HG03469 (cell line): ENCODE measurements around the gene KIF23.

Source experiments
- ATAC-seq: cut with Tn5 transposase; IDR thresholded peaks from one replicate; pipeline ENCODE4 v1.9.1; 2021; ENCODE audit warnings: mild to moderate bottlenecking, moderate library complexity, moderate number of reproducible peaks; ENCODE audit not compliant: unreplicated experiment

Gene KIF23

DNA sequence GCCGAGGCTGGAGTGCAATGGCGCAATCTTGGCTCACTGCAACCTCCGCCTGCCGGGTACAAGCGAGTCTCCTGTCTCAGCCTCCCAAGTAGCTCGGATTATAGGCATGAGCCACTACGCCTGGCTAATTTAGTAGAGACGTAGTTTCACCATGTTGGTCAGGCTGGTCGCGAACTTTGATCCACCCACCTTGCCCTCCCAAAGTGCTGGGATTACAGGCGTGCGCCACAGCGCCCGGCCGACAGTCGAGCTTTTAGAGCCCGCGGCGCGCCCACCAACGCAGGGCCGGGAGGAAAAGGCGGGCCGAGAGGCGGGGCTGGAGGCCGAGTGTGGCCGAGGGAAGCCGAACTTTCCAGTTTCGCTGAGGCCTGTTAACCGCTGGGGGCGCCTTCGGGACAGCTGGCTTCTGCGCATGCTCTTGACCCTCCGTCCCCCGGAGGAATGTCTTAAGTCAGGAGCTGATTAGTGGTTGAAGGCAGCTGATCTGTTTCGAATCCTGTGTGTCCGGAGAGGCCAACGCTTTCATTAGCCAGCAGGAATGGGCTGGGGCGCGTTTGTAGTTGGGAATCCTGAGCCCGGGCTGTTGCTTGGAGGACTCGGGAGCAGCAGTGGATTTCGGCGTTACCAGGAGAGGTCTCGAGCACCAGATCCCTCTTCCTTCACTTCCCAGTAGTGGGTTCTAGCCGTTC lies 48.5 kb downstream of the KIF23 start:
- ATAC-seq, result no peak

DNA sequence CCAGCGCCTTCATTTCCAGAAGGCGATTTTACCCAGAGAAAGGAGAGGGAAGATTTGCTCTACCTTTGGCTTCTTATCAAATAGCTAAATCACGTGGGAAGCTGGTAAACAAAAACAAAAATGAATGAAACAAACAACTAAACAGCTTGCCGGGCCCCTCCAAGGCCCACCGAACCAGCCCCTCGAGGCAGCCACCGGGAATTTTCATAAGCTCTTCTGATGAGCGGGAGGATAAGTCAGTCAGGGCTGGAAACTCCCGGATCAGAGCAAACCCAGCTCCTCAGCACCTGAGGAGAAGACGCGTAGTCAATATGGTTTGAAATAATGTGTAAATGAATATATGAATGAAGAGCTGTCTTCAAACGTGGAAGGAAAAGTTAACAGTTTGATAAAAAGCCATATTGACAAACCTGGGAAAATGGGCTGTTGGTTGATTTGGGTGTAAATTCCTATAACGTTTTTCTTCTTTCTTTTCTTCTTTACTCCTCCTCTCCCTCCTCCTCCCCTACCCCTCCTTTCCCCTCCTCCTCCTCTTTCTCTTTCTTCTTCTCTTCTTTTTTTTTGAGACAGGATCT lies 49.1 kb downstream of the KIF23 start:
- no peak for ATAC-seq

DNA sequence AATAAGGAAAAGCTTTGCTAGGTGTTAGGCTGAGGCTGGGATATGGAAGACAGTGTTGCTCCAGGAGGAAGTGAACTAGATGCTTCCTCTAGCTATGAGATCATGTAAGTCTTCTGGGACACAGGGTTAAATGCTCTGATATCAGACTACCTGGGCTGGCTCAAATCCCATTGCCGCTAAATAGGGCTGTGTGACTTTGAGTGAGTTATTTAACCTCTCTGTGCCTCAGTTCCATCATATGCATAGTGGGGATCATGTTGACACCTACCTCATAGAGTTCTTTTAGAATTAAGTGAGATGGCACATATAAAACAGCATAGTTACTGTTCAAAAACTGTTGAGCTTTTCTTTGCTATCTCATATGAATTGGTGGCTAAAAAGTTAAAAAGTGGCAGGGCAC lies 51.1 kb downstream of the KIF23 start:
- no peak for ATAC-seq

DNA sequence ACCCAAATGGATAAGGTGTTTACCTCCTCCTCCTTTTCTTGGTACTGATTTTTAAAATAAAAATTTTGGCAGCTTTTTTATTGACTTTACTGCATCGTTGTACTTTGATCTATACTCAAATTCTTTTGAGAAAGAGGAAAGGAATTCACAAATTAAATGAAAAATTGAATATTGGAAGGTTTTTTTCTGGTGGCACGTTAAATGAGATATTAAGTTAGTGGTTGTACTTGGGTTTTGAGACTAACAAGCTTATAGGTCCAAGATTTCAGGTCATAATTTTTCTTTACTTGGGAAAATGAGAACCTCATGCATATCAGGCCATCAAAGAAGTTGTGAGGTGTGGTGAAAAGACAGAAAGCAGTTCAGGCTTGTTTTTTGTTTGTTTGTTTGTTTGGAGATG lies 52.6 kb downstream of the KIF23 start:
- ATAC-seq, result no peak

DNA sequence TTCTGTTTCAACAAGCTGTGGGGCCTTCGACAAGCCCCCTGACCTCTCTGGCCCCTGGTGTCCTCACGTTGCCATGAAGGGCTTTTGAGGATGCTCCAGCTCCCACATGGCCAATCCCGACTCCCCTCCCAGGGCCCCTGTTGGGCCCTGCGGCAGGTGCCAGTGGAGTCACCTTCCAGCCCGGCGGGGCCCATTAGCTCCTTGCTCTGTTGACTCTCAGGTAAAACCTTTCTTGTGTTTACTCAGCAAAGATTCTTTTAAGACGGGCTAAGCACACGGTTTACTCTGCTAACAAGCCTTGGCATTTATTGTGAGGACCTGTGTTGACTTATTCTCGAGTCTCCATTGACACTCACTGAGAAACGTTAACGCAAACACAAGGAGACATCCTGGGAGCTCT lies 53.5 kb downstream of the KIF23 start:
- no peak for ATAC-seq

DNA sequence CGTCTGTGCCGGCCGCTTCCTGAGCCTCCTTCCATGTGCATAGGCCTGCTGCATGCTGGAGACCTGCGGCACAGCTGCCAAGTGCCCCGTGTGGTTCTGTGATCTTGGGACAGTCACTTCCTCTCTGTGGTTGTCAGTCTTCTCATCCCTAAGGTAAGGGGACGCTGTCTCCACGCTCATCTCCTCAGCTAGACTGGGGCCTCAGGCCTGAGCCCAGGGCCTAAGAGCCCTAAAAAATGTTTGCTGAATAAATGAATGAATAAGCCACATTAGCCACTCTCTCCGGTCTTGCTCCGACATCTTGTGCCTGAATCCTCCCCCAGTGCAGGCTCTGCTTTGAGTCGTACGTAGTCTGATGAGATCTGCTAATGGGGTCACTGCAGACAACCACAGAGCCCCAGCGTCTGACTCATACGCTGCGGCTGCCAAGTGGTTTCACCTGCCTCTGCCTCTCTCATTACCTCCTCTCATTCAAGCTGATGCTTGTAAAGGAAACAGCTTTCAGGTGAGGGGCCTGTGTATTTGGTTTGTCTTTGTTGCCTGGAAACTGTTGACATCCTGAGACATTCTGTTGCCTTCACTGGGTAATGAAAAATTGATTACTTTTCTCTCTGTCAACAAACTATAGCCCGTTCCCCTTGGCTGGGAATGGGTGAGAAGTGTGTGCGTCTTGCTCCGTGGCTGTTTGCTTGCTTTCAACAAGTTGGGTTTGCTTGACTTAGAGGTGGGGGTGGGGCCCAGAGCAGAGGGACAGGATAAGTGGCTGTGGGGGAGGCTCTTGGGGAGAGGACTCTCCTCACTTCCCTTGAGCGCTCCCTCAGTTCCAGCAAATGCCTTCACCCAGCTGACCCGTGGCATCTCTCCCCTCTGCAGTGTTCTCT lies 54.3 kb downstream of the KIF23 start:
- no peak for ATAC-seq

DNA sequence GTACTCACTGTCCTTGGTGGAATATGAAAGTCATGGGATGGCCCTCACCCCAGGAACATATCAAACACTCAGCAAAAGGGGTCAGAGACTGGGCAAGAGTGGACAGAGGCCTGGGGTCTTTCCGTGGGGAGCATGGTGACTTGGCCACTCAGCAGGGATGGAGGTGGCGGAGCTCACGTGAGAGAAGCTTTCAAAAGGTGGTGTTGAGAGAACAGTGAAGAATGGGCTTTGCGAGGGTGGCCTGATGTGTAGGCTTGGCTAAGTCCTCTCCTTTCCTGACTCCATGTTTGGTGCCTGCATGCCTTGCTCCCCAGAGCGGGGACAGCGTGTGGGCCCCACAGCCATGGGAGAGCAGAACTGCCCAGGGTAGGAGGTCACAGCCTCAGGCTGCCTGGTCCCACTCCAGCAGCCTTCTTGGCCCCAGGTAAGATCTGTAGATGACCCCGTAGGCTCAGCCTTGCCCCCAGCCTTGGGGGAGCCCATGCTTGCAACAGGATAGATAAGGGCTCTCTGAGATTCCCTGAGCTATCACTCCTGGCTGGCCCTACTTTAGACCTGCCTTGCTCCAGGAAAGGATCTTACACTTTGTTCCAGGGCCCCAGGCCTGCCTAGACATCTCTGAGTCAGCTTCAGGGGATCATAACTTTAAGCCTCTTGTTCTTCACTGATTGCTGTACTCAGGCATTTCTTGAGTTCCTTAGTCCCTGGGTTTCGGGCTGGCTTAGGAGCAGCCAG lies 55.5 kb downstream of the KIF23 start:
- no peak for ATAC-seq

DNA sequence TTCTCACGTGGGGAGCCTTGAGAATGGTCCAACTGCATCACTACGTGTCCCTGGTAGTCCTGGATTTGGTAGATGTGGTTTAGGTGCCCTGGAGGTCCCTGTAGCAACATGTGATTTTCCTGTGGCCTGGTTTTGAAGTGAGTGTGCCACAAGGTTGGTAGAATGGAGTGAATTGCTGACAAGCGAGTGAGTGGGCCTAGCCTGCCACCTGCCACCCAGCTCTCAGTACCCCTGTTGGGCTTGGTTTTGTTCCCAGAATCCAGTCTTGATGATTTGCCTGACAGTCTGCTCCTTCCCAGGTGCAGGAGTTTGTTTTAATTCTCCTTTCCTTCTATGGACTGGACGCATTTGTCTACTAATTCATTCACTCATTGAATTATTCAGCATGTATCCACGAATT lies 57.9 kb downstream of the KIF23 start:
- ATAC-seq, result no peak

DNA sequence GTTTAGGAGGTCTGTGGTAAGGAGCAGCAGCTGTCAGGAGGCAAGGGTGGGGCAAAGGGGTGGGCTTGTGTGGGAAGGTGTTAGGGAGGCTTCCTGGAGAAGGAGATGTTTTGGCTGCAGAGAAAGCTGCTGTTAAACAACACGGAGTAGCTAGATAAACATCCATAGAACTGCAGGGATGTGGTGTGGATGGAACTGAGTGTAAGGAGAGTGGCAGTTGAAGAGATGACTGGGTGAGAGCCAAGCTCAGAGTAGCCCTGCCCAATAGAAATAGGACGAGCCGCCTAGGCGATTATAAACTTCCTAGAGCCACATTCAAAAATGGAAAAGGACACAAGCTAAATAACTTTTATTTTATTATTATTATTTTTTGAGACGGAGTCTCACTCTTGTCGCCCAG lies 58.4 kb downstream of the KIF23 start:
- ATAC-seq, result no peak

DNA sequence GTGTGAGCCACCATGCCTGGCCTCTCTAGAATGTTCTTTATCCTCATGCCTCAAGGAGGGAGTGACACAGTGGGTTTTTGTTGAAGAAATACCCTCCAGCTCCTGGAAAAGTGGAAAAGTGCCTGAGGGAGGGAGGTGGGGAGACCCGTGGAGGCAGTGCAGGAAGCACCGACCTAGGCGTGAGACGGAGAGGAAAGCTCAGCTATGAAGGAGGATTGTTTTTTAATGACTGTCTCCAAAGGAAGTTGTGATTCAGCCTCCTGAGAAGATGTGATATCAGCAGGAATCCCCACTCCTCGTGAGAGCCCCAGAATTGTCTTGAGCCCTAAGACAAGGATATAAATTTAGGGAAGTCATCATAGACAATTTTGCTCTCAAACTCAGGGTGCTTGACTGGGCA lies 60.1 kb downstream of the KIF23 start:
- no peak for ATAC-seq

DNA sequence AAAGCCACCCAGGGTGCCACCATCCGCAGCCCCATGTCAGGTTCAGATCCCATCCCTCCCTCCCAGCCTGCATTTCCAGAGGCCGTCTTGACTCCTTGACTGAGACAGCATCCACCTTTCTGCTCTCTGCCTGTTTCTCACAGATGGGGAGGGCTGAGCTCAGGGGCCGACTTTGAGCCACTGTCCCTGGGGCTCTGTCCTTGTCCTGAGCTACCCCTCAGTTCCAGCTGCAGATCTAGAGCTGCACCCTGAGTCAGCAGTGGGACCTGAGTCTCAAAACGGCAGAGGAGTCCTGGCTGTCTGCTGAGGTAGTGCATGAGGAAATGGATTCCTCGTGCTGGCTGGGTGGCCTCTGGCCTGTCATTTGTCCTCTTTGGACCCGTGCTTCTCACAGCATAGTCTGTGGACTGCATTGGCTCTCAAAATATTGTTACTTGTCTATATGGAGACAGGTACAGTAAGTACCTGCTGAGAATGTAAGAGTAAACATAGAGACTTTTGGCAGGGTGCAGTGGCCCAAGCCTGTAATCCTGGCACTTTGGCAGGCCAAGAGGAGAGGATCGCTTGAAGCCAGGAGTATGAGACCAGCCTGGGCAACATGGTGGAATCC lies 60.8 kb downstream of the KIF23 start:
- no peak for ATAC-seq

DNA sequence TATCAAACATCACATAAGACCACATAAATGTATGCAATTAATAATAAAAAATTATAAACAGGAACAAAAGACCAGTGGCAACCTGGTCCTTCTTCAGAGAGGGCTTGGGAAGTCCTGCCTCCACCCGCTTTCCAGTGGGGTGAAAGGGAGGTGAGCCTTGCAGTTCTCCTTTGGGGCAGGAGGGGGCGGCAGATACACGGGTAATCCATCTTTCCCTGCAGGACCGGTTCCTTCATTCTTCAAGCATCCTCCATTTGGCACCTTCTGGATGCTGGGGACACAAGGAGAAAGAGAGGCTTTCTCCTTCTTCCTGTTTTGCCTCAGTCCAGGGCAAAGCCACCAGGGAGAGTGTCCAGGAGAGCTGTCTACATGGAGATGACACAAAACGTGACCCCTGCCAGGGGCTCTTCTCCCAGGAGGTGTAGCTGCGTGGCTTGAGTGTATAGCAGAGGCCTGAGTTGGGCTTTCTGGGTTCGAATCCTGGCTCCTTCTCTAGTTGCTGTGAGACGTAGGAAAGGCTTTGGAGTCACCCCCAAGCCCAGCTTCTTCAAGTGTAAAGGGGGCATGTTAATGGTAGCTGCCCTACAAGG lies 61.7 kb downstream of the KIF23 start:
- no peak for ATAC-seq

DNA sequence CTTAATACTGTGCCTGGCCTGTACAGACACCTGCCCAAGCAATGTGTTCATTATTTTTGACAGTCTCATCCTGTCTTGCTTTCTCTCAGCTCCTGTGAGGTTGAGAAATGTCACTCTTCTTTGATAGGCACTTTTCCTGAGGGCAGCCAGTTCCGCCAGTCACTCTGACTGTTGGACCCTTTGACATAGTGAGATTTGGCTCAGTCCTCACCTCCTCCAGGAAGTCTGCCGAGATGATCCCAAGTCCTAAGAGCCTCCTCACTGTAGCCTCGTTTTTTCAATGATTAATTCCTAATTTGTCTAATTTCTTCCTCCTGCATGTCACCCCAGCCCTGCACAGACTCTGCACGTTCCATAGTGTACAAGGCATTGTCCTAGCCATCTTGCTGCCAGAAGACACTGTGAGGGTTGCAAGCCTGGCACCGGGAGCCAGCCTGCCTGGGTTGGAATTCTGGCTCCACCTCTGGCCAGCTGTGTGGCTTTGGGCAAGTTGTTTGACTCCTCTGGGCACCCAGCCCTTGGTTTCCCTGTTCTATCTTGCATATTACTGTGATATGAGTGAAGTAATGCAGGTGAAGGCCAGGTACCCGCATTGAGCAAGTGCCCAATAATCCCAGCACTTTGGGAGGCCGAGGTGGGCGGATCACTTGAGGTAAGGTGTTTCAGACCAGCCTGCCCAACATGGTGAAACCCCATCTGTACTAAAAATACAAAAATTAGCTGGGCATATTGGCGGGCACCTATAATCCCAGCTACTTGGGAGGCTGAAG lies 62.7 kb downstream of the KIF23 start:
- ATAC-seq, result no peak

DNA sequence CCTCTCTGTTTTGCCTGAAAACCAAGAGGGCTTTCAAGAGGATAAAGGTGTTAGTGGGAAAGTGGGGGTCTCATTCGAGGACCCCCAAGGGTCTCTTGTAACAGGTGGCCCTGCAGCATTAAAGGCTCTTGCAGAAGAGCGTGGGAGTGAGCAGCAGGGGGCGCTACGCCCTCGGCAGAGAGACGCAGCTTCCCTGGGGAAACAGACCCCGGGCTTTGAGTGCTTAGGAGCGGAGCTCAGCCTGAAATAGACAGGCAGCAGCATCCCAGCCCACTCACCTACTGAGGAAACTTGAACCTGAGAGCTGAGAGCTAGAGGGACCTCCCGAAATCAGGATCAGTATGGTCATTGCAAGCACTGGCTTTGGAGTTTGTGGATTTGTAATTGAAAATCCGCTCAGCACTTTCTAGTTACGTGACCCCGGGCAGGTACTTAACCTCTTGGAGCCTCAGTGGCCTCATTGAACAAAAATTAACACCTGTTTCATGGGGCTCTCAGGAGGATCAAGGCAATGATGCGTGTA lies 64.2 kb downstream of the KIF23 start:
- ATAC-seq, result no peak

DNA sequence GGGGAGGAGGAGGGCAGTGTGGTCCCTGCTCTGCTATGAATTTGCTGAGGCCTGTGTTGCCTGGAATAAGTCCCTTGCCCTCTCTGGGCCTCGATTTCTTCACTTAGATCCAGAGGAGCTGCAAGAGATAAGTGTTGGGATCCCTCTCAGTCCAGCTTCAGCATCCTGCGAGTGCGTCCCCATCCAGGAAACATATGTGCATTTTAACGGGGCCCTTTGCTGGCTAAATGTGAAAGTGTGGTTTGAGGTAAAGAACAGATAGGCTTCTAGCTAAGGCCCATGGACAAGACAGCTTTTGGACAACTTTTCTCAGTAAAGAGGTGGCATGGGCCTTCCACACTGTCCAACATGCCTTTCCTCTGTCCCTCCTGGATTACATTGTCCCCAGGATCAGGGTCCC lies 64.9 kb downstream of the KIF23 start:
- no peak for ATAC-seq

DNA sequence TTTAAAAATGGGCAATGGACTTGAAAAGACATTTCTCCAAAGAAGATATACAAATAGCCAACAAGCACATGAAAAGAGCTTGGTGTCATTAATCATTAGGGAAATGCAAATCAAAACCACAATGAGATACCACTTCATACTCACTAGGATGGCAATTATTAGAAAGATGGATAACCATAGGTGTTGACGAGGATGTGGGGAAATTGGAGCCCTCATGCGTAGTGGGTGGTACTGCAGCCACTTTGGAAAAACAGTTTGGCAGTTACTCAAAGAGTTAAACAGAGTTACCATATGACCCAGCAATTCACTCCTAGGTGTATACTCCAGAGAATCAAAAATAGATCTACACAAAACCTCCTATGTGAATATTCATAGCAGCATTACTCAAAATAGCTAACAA lies 65.8 kb downstream of the KIF23 start:
- ATAC-seq, result no peak

DNA sequence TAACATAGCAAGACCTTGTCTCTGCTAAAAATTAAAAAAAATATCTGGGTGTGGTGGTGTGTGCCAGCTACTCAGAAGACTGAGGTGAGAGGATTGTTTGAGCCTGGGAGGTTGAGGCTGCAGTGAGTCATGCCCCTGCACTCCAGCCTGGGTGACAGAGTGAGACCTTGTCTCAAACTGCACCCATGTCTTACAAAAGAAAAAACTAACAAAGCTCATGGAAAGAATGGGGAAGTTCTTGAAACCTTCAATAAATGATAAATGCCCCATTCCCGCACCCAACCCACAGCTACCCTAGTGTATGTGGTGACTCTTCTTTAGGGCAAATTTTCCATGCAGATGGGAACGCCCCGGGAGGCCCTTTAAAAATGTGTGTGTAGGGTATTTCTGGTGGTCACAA lies 66.8 kb downstream of the KIF23 start:
- no peak for ATAC-seq

DNA sequence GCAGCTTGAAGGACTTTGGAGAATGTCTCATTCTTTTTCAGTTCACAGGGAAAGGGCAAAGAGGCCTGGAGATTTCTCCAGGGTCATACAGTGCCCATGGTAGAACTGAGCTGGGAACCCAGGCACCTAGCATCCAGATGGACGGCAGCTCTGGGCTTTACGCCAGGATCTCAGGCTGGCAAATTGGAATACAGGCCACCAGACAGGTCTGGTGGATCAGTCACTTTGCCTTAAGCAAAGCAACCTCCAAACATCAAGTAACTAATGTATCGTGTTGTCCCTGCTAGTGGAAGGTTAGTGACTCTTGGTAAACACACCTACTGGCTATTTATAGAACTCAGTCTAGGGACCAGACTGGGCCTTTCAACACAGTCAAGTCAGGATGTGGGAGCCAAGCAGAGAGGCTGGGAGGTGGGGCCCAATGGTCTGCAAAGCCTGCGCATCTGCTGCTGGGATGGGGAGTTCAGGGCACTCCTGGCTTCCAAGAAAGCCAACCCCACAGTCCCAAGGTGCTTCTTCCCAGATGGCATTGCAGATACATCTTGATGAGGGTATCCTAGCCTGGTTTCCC lies 68.6 kb downstream of the KIF23 start:
- ATAC-seq, result no peak

DNA sequence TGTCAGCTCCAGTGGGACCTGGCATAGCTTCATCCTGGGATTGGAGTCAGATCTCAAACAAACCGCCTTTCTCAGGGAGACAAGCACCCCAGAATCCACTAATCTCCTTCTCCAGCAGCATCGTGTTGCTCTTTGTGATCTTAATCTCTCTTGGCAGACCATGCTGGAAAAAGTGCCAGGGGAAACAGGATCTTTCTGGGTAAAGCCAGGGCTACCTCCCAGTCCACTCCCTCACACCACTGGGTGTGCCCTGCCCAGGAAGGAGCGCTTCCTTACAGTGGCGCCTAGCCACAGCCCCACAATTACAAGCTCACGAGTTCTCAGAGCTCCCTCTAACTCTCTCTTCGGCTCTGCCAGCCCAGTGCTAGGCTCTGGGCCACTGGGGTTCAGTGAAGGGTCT lies 70.7 kb downstream of the KIF23 start:
- ATAC-seq, result no peak
